Endothelial cell (in vitro differentiated cells): ENCODE data around the gene NHLRC4. TPM values are rescaled to one million over a fixed set of nuclear protein-coding genes. Genes with fewer than 3 reads are reported as not detected.

Experiments used
- DNase-seq: peaks from one replicate; pipeline ENCODE4 v3.0.0; 2021; ENCODE audit warnings: low spot score
- H3K27ac Mint-ChIP-seq: one replicate; pipeline ENCODE4 v1.8.0; 2021; ENCODE audit warnings: mixed read lengths, inconsistent platforms; ENCODE audit not compliant: unreplicated experiment
- H3K27me3 Mint-ChIP-seq: one replicate; pipeline ENCODE4 v1.8.0; 2021; ENCODE audit warnings: mild to moderate bottlenecking, moderate library complexity, mixed read lengths, inconsistent platforms; ENCODE audit not compliant: unreplicated experiment
- H3K36me3 Mint-ChIP-seq: one replicate; pipeline ENCODE4 v1.8.0; 2021; ENCODE audit warnings: mild to moderate bottlenecking, low read depth, mixed read lengths, inconsistent platforms; ENCODE audit not compliant: unreplicated experiment
- H3K4me1 Mint-ChIP-seq: one replicate; pipeline ENCODE4 v1.8.0; 2021; ENCODE audit warnings: mild to moderate bottlenecking, mixed read lengths, inconsistent platforms; ENCODE audit not compliant: unreplicated experiment
- H3K4me3 Mint-ChIP-seq: one replicate; pipeline ENCODE4 v1.8.0; 2021; ENCODE audit warnings: mild to moderate bottlenecking, mixed read lengths, inconsistent platforms; ENCODE audit not compliant: unreplicated experiment
- H3K9me3 Mint-ChIP-seq: one replicate; pipeline ENCODE4 v1.8.0; 2021; ENCODE audit warnings: mixed read lengths, inconsistent platforms; ENCODE audit not compliant: unreplicated experiment
- CTCF ChIP-seq: fragments of 200-600 bp; sonication (generic); IDR thresholded peaks from one replicate; pipeline ENCODE4 v1.5.0; 2021; ENCODE audit warnings: antibody characterized with exemption; ENCODE audit not compliant: unreplicated experiment
- total RNA-seq: library from RNA; stranded (reverse); fragmentation: NEBNext Ultra II Directional; extraction: Animal tissue kit (Norgen Biotek cat#: 25700); gene quantifications from one replicate; pipeline ENCODE4 v1.2.1, GENCODE V29; 2021; ENCODE audit not compliant: unreplicated experiment

NHLRC4 gene
- total RNA-seq, 1 donor from 2014 or later, result 0.69 TPM

GRCh38 chr16:582218-582613, 15.4 kb downstream of the NHLRC4 start:
- Mint-ChIP-seq H3K27me3 (peaks cover 2% of the 10 kb centered on the region), H3K4me1 (no peaks in the 10 kb centered on the region), H3K36me3 (no peaks in the 10 kb centered on the region), H3K9me3 (no peaks in the 10 kb centered on the region), H3K27ac (no peak overlapping the region), H3K4me3 (no peak overlapping the region)
- no peak for DNase-seq
- no peak for TF ChIP-seq CTCF

GRCh38 chr16:582614-583331, 16.0 kb downstream of the NHLRC4 start:
- no peaks in the 10 kb centered on the region for H3K36me3 Mint-ChIP-seq

GRCh38 chr16:583470-583814, 16.6 kb downstream of the NHLRC4 start:
- Mint-ChIP-seq H3K27ac (no peak overlapping the region), H3K4me3 (no peak overlapping the region), H3K4me1 (peaks cover 5% of the 10 kb centered on the region), H3K9me3 (no peaks in the 10 kb centered on the region), H3K36me3 (no peaks in the 10 kb centered on the region), H3K27me3 (peaks cover 4% of the 10 kb centered on the region)
- DNase-seq, result no peak
- no peak for TF ChIP-seq CTCF

More at GRCh38 chr16:582614-583331, 16.0 kb downstream of the NHLRC4 start:
- Mint-ChIP-seq H3K4me3 (no peak overlapping the region), H3K4me1 (peaks cover 2% of the 10 kb centered on the region), H3K9me3 (no peaks in the 10 kb centered on the region), H3K27me3 (peaks cover 2% of the 10 kb centered on the region), H3K27ac (no peak overlapping the region)
- no peak for TF ChIP-seq CTCF
- no peak for DNase-seq

GRCh38 chr16:583815-584591, 17.2 kb downstream of the NHLRC4 start:
- no peak for TF ChIP-seq CTCF
- no peak overlapping the region for H3K27ac Mint-ChIP-seq
- H3K4me3 Mint-ChIP-seq, result no peak overlapping the region
- peaks cover 4% of the 10 kb centered on the region for H3K27me3 Mint-ChIP-seq
- DNase-seq, result no peak
- H3K9me3 Mint-ChIP-seq, result no peaks in the 10 kb centered on the region
- peaks cover 8% of the 10 kb centered on the region for H3K4me1 Mint-ChIP-seq
- no peaks in the 10 kb centered on the region for H3K36me3 Mint-ChIP-seq

- DNase-seq, result no peak
- H3K27me3 Mint-ChIP-seq, result peaks cover 7% of the 10 kb centered on the region
- H3K36me3 Mint-ChIP-seq, result no peaks in the 10 kb centered on the region
- TF ChIP-seq CTCF, result no peak
- H3K9me3 Mint-ChIP-seq, result no peaks in the 10 kb centered on the region
- no peak overlapping the region for H3K4me3 Mint-ChIP-seq
- H3K27ac Mint-ChIP-seq, result no peak overlapping the region
- H3K4me1 Mint-ChIP-seq, result peaks cover 8% of the 10 kb centered on the region
Observed at GRCh38 chr16:585351-585750, 18.5 kb downstream of the NHLRC4 start.
